SJSA1 (cell line): ENCODE data around the gene DAAM2. TPM values are rescaled to one million over a fixed set of nuclear protein-coding genes. Genes with fewer than 3 reads are reported as not detected.

Source experiments
- DNase-seq, 2 experiments: peaks; one replicate each; pipeline ENCODE4 v3.0.0-alpha.2; 2015 to 2020; ENCODE audit warnings: low spot score in 2 of 2, low read depth in 1 of 2
- H3K27ac ChIP-seq: fragments of 250-450 bp; sonication (Bioruptor Pico); 2 replicates; pipeline ENCODE4 v1.5.1; 2020; ENCODE audit warnings: mild to moderate bottlenecking, moderate library complexity
- H3K27me3 ChIP-seq: fragments of 250-450 bp; sonication (Bioruptor Pico); replicated peaks from 2 replicates; pipeline ENCODE4 v1.5.1; 2020; ENCODE audit warnings: mild to moderate bottlenecking, moderate library complexity
- H3K36me3 ChIP-seq: fragments of 250-450 bp; sonication (Bioruptor Pico); 2 replicates; pipeline ENCODE4 v1.5.1; 2020; ENCODE audit warnings: mild to moderate bottlenecking
- H3K4me1 ChIP-seq: fragments of 250-450 bp; sonication (Bioruptor Pico); replicated peaks from 2 replicates; pipeline ENCODE4 v1.6.1; 2021; ENCODE audit warnings: mild to moderate bottlenecking
- H3K4me3 ChIP-seq: fragments of 250-450 bp; sonication (Bioruptor Pico); 2 replicates; pipeline ENCODE4 v1.5.1; 2020; ENCODE audit warnings: mild to moderate bottlenecking
- H3K9me3 ChIP-seq: fragments of 250-450 bp; sonication (Bioruptor Pico); replicated peaks from 2 replicates; pipeline ENCODE4 v1.5.1; 2020; ENCODE audit warnings: mild to moderate bottlenecking
- total RNA-seq: library from RNA; depleted of rRNA; stranded (reverse); fragments of >200 nt; shearing (Covaris generic); gene quantifications from 2 replicates; pipeline ENCODE4 v1.2.3, GENCODE V29; 2014

DAAM2 gene
- total RNA-seq, 1 experiment from 2014 or later: 0.29 TPM

GRCh38 chr6:39910744-39911143, 118.6 kb downstream of the DAAM2 start:
- Histone ChIP-seq H3K4me3 (no peak overlapping the region), H3K36me3 (peaks cover 9% of the 10 kb centered on the region), H3K4me1 (no peaks in the 10 kb centered on the region), H3K9me3 (no peaks in the 10 kb centered on the region), H3K27me3 (no peaks in the 10 kb centered on the region), H3K27ac (no peak overlapping the region)
- no peak for DNase-seq

- no peaks in the 10 kb centered on the region for H3K27me3 ChIP-seq
- DNase-seq: no peak
- no peak overlapping the region for H3K4me3 ChIP-seq
- H3K36me3 ChIP-seq: peaks cover 9% of the 10 kb centered on the region
- H3K4me1 ChIP-seq: no peaks in the 10 kb centered on the region
- H3K9me3 ChIP-seq: no peaks in the 10 kb centered on the region
- no peak overlapping the region for H3K27ac ChIP-seq
Observed at GRCh38 chr6:39911513-39912125, 119.4 kb downstream of the DAAM2 start.

- no peak for DNase-seq
- H3K9me3 ChIP-seq: no peaks in the 10 kb centered on the region
- H3K36me3 ChIP-seq: peaks cover 9% of the 10 kb centered on the region
- H3K4me1 ChIP-seq: no peaks in the 10 kb centered on the region
- no peak overlapping the region for H3K4me3 ChIP-seq
- H3K27ac ChIP-seq: no peak overlapping the region
- no peaks in the 10 kb centered on the region for H3K27me3 ChIP-seq
Observed at GRCh38 chr6:39912446-39912845, 120.3 kb downstream of the DAAM2 start.

GRCh38 chr6:39913391-39913916, 121.3 kb downstream of the DAAM2 start:
- peaks cover 9% of the 10 kb centered on the region for H3K36me3 ChIP-seq
- no peak overlapping the region for H3K27ac ChIP-seq
- no peak for DNase-seq

GRCh38 chr6:39914239-39914638, 122.1 kb downstream of the DAAM2 start:
- Histone ChIP-seq H3K4me1 (no peaks in the 10 kb centered on the region), H3K27ac (no peak overlapping the region), H3K4me3 (no peak overlapping the region), H3K27me3 (no peaks in the 10 kb centered on the region), H3K36me3 (peaks cover 9% of the 10 kb centered on the region), H3K9me3 (no peaks in the 10 kb centered on the region)
- no peak for DNase-seq

More at GRCh38 chr6:39913391-39913916, 121.3 kb downstream of the DAAM2 start:
- no peaks in the 10 kb centered on the region for H3K27me3 ChIP-seq
- no peak overlapping the region for H3K4me3 ChIP-seq
- H3K9me3 ChIP-seq: no peaks in the 10 kb centered on the region
- no peaks in the 10 kb centered on the region for H3K4me1 ChIP-seq

GRCh38 chr6:39915866-39916265, 123.7 kb downstream of the DAAM2 start:
- no peaks in the 10 kb centered on the region for H3K27me3 ChIP-seq
- DNase-seq: no peak
- no peaks in the 10 kb centered on the region for H3K9me3 ChIP-seq
- no peak overlapping the region for H3K27ac ChIP-seq
- no peak overlapping the region for H3K4me3 ChIP-seq
- H3K4me1 ChIP-seq: no peaks in the 10 kb centered on the region
- peaks cover 12% of the 10 kb centered on the region for H3K36me3 ChIP-seq

- no peak overlapping the region for H3K27ac ChIP-seq
- DNase-seq: no peak
- H3K9me3 ChIP-seq: no peaks in the 10 kb centered on the region
Observed at GRCh38 chr6:39917329-39917728, 125.2 kb downstream of the DAAM2 start.

GRCh38 chr6:39917981-39918380, 125.8 kb downstream of the DAAM2 start:
- Histone ChIP-seq H3K36me3 (peaks cover 11% of the 10 kb centered on the region), H3K27me3 (no peaks in the 10 kb centered on the region), H3K4me3 (no peak overlapping the region), H3K27ac (no peak overlapping the region), H3K9me3 (no peaks in the 10 kb centered on the region), H3K4me1 (no peaks in the 10 kb centered on the region)
- no peak for DNase-seq

More at GRCh38 chr6:39917329-39917728, 125.2 kb downstream of the DAAM2 start:
- no peaks in the 10 kb centered on the region for H3K4me1 ChIP-seq
- peaks cover 12% of the 10 kb centered on the region for H3K36me3 ChIP-seq
- no peak overlapping the region for H3K4me3 ChIP-seq
- no peaks in the 10 kb centered on the region for H3K27me3 ChIP-seq

- no peak overlapping the region for H3K27ac ChIP-seq
- H3K27me3 ChIP-seq: no peaks in the 10 kb centered on the region
- H3K9me3 ChIP-seq: no peaks in the 10 kb centered on the region
- H3K4me3 ChIP-seq: no peak overlapping the region
- DNase-seq: no peak
- H3K4me1 ChIP-seq: no peaks in the 10 kb centered on the region
- peaks cover 5% of the 10 kb centered on the region for H3K36me3 ChIP-seq
Observed at GRCh38 chr6:39918831-39919230, 126.7 kb downstream of the DAAM2 start.

GRCh38 chr6:39920157-39920556, 128.0 kb downstream of the DAAM2 start:
- no peaks in the 10 kb centered on the region for H3K27me3 ChIP-seq

GRCh38 chr6:39922821-39923220, 130.6 kb downstream of the DAAM2 start:
- H3K9me3 ChIP-seq: no peaks in the 10 kb centered on the region
- H3K4me3 ChIP-seq: no peak overlapping the region
- no peak for DNase-seq

More at GRCh38 chr6:39920157-39920556, 128.0 kb downstream of the DAAM2 start:
- no peak for DNase-seq
- H3K4me3 ChIP-seq: no peak overlapping the region
- H3K9me3 ChIP-seq: no peaks in the 10 kb centered on the region
- no peak overlapping the region for H3K27ac ChIP-seq
- no peaks in the 10 kb centered on the region for H3K4me1 ChIP-seq
- H3K36me3 ChIP-seq: peaks cover 4% of the 10 kb centered on the region

GRCh38 chr6:39923394-39923793, 131.2 kb downstream of the DAAM2 start:
- 0 out of 2 replicates have a peak, but pooled peaks cover 3% of the 10 kb centered on the region for H3K36me3 ChIP-seq
- H3K4me1 ChIP-seq: no peaks in the 10 kb centered on the region
- H3K4me3 ChIP-seq: no peak overlapping the region
- DNase-seq: no peak
- H3K27me3 ChIP-seq: no peaks in the 10 kb centered on the region
- H3K9me3 ChIP-seq: no peaks in the 10 kb centered on the region
- H3K27ac ChIP-seq: no peak overlapping the region

More at GRCh38 chr6:39922821-39923220, 130.6 kb downstream of the DAAM2 start:
- H3K4me1 ChIP-seq: no peaks in the 10 kb centered on the region
- H3K36me3 ChIP-seq: 0 out of 2 replicates have a peak, but pooled peaks cover 3% of the 10 kb centered on the region
- H3K27me3 ChIP-seq: no peaks in the 10 kb centered on the region
- no peak overlapping the region for H3K27ac ChIP-seq

GRCh38 chr6:39923861-39924260, 131.7 kb downstream of the DAAM2 start:
- Histone ChIP-seq H3K4me1 (no peaks in the 10 kb centered on the region), H3K27me3 (no peaks in the 10 kb centered on the region), H3K36me3 (0 out of 2 replicates have a peak, but pooled peaks cover 3% of the 10 kb centered on the region), H3K4me3 (no peak overlapping the region), H3K27ac (no peak overlapping the region), H3K9me3 (no peaks in the 10 kb centered on the region)
- no peak for DNase-seq

- DNase-seq: no peak
- H3K4me3 ChIP-seq: no peak overlapping the region
- H3K36me3 ChIP-seq: 0 out of 2 replicates have a peak, but pooled peaks cover 3% of the 10 kb centered on the region
- H3K4me1 ChIP-seq: no peaks in the 10 kb centered on the region; the same call in 1 of the 2 replicates
- H3K27ac ChIP-seq: no peak overlapping the region
- H3K27me3 ChIP-seq: no peaks in the 10 kb centered on the region
- no peaks in the 10 kb centered on the region for H3K9me3 ChIP-seq
Observed at GRCh38 chr6:39924283-39924682, 132.1 kb downstream of the DAAM2 start.
